Activated CD8-positive, alpha-beta memory T cell treated with anti-CD3 and anti-CD28 coated beads, Interleukin-2, amount 50 U/mL, for 24 hours (primary cell): Measurements from ENCODE around the gene CNBD2.
"Not testable (repeated sequence)": the region's sequence is repeated elsewhere in the genome, so short reads cannot be mapped to it uniquely, and the experiment has no call there.

Experiments used
- DNase-seq: peaks from one replicate; pipeline ENCODE4 v3.0.0-alpha.2; 2020; ENCODE audit errors: extremely low read depth

The CNBD2 gene

GRCh38 chr20:35975576-35976373, 7.4 kb downstream of the CNBD2 start:
- DNase-seq, result no peak

- DNase-seq, result no peak
Measured at GRCh38 chr20:35978041-35978513, 9.7 kb downstream of the CNBD2 start.

- DNase-seq, result no peak
Measured at GRCh38 chr20:35979544-35979943, 11.2 kb downstream of the CNBD2 start.

- DNase-seq, result no peak
Measured at GRCh38 chr20:35981969-35982368, 13.6 kb downstream of the CNBD2 start.

GRCh38 chr20:35984382-35984781, 16.0 kb downstream of the CNBD2 start:
- no peak for DNase-seq

- no peak for DNase-seq
Measured at GRCh38 chr20:35985806-35986205, 17.4 kb downstream of the CNBD2 start.

GRCh38 chr20:35988910-35989463, 20.6 kb downstream of the CNBD2 start:
- no peak for DNase-seq

GRCh38 chr20:35991142-35991771, 22.9 kb downstream of the CNBD2 start:
- DNase-seq, result no peak

- DNase-seq, result peak; percentile 2
Measured at GRCh38 chr20:35992713-35993335, 24.4 kb downstream of the CNBD2 start.

GRCh38 chr20:35994994-35995453, 26.6 kb downstream of the CNBD2 start:
- peak; percentile 53 for DNase-seq

GRCh38 chr20:35996492-35996891, 28.1 kb downstream of the CNBD2 start:
- not testable (repeated sequence) for DNase-seq

- not testable (repeated sequence) for DNase-seq
Measured at GRCh38 chr20:36001331-36001730, 32.9 kb downstream of the CNBD2 start.

GRCh38 chr20:36002855-36003254, 34.5 kb downstream of the CNBD2 start:
- DNase-seq, result no peak

GRCh38 chr20:36004045-36004444, 35.7 kb downstream of the CNBD2 start:
- no peak for DNase-seq

- DNase-seq, result no peak
Measured at GRCh38 chr20:36008461-36009035, 40.2 kb downstream of the CNBD2 start.

- no peak for DNase-seq
Measured at GRCh38 chr20:36010076-36010475, 41.7 kb downstream of the CNBD2 start.

- DNase-seq, result no peak
Measured at GRCh38 chr20:36010825-36011224, 42.4 kb downstream of the CNBD2 start.

GRCh38 chr20:36015806-36016403, 47.5 kb downstream of the CNBD2 start:
- no peak for DNase-seq

GRCh38 chr20:36017048-36017951, 48.9 kb downstream of the CNBD2 start:
- DNase-seq, result no peak

- no peak for DNase-seq
Measured at GRCh38 chr20:36018208-36018988, 50.0 kb downstream of the CNBD2 start.
